Thymus (tissue), 11 donors: ENCODE measurements around the gene EIF2B2. TPM values are rescaled to one million over a fixed set of nuclear protein-coding genes. Genes with fewer than 3 reads are reported as not detected.
A peak's percentile ranks its signal among the peaks of the same experiment; 100 is the strongest.

Source experiments
- DNase-seq, 9 donors: peaks; one replicate each; pipeline ENCODE4 v3.0.0-alpha.2; 2013; ENCODE audit warnings: low spot score in 9 of 9, low read depth in 6 of 9, missing footprints in 1 of 9
- H3K27ac ChIP-seq, 2 donors: one replicate each; pipeline ENCODE4 v1.5.1; 2013; ENCODE audit warnings: control low read depth in 1 of 2, low read depth in 1 of 2, low read length in 1 of 2, mild to moderate bottlenecking in 1 of 2, moderate library complexity in 1 of 2
- H3K27me3 ChIP-seq, 2 donors: one replicate each; pipeline ENCODE4 v1.5.1; 2013; ENCODE audit warnings: low read length in 1 of 2; ENCODE audit not compliant: control insufficient read depth in 2 of 2, insufficient read depth in 1 of 2
- H3K36me3 ChIP-seq, 2 donors: one replicate each; pipeline ENCODE4 v1.5.1; 2013; ENCODE audit warnings: low read length in 1 of 2, mild to moderate bottlenecking in 1 of 2, moderate library complexity in 1 of 2; ENCODE audit not compliant: control insufficient read depth in 2 of 2, insufficient read depth in 2 of 2
- H3K4me1 ChIP-seq, 2 donors: one replicate each; pipeline ENCODE4 v1.5.1; 2013; ENCODE audit warnings: low read length in 2 of 2; ENCODE audit not compliant: control insufficient read depth in 2 of 2, insufficient read depth in 2 of 2
- H3K4me3 ChIP-seq, 2 donors: one replicate each; pipeline ENCODE4 v1.5.1; 2013; ENCODE audit warnings: low read length in 2 of 2, control low read depth in 1 of 2, mild to moderate bottlenecking in 1 of 2
- H3K9me3 ChIP-seq, 2 donors: one replicate each; pipeline ENCODE4 v1.5.1; 2013; ENCODE audit warnings: low read length in 1 of 2, mild to moderate bottlenecking in 1 of 2; ENCODE audit not compliant: control insufficient read depth in 2 of 2, insufficient read depth in 1 of 2
- WGBS: extraction: QIAGEN DNeasy Blood & Tissue Kit; methylation state at CpG from one replicate; pipeline ENCODE4 v1.1.7; 2013; 5-methylcytosine and 5-hydroxymethylcytosine counted together
- polyA plus RNA-seq: library from polyadenylated mRNA; stranded (reverse); fragments of 200-250 nt; gene quantifications from one replicate; pipeline ENCODE4 v1.2.3, GENCODE V29; 2013
- total RNA-seq: library from RNA; stranded (reverse); fragments of 120-200 nt; gene quantifications from one replicate; pipeline ENCODE4 v1.2.4, GENCODE V29; 2013
- donor health status: healthy.

EIF2B2 gene
- total and polyA plus RNA-seq, 2 donors = 28.3 to 52.7 TPM

DNA sequence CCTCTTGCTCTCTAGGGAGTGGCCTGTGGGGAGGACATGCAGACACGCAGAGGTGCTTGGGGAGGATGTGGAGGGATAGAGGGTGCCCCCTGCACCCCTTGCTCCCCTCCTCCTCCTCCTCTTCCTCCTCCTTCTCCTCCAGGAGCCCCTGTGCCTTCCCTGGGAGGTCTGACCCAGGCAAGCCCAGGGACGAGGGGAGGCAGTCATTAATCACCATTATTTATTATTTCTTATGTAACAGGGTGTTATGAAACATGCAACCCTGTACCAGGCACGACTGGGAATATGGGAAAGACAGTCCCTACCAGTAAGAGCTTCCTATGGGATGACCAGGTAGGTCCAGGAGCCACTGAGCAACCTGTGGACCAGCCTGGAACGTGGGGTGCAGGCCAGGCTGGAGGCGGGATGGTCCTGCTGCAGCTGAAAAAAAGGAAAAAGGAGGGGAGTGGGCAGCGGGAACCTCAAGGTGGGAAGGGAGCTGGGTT, 24.8 kb upstream of the EIF2B2 start:
- WGBS = 77% methylated on average over 6 of the region's 6 CpGs
- no peak for DNase-seq
- Histone ChIP-seq H3K27ac (no peak overlapping the region), H3K27me3 (no peaks in the 10 kb centered on the region), H3K36me3 (no peaks in the 10 kb centered on the region), H3K9me3 (no peaks in the 10 kb centered on the region), H3K4me3 (no peak overlapping the region), H3K4me1 (peaks cover 5 to 41% of the 10 kb centered on the region in 2 donors)

DNA sequence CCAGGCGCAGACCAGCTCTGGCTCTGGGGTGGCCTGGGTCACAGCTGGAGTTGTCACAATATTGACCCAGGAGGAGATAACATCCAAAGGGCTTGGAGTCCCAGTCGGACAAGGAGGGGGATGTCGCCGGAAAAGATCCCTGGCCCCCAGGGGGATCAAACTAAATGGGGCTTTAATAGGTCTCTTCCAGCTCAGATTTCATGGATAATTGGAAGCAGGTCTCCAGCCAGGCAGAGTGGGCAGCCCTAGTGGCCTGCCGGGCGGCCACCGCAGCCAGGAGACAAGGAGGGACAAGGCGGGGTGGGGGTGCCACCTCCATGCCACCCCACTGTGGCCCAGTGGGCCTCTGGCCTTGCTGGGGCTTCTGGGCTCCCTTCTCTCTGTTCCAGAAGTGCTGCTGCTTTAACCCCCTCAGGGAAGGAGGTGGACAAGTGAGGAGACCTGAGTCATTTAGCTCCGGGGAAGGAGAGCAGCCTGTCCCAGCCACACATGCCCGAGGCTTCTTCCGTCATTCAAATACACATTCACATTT, 24.2 kb upstream of the EIF2B2 start:
- Histone ChIP-seq H3K27ac (no peak overlapping the region), H3K9me3 (no peaks in the 10 kb centered on the region), H3K27me3 (no peaks in the 10 kb centered on the region), H3K36me3 (no peaks in the 10 kb centered on the region), H3K4me3 (no peak overlapping the region), H3K4me1 (peaks cover 0 to 35% of the 10 kb centered on the region in 2 donors)
- DNase-seq = no peak
- WGBS = 97% methylated on average over 11 of the region's 11 CpGs

DNA sequence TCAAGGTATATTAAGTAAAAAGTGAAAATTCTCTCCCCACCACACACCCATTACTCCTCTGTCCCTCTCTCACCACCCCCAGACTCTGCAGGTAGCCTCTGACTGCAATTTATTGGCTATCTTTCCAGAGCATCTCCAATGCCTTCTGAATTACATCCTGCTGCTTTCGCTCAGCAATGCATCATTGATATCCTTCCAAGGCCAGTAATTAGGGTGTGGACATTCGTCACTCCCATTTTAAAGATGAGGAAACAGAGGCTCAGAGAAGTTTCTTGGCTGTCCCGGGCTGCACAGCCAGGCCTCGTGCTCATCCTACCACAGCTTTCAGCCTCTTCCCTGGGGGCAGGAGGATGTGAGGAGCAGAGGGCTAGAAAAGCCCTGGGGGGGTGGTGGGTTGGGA, 23.7 kb upstream of the EIF2B2 start:
- Histone ChIP-seq H3K27me3 (no peaks in the 10 kb centered on the region), H3K4me3 (no peak overlapping the region), H3K4me1 (peaks cover 0 to 30% of the 10 kb centered on the region in 2 donors), H3K9me3 (no peaks in the 10 kb centered on the region), H3K27ac (no peak overlapping the region), H3K36me3 (no peaks in the 10 kb centered on the region)
- WGBS = 94% methylated on average over 4 of the region's 4 CpGs
- DNase-seq = no peak

DNA sequence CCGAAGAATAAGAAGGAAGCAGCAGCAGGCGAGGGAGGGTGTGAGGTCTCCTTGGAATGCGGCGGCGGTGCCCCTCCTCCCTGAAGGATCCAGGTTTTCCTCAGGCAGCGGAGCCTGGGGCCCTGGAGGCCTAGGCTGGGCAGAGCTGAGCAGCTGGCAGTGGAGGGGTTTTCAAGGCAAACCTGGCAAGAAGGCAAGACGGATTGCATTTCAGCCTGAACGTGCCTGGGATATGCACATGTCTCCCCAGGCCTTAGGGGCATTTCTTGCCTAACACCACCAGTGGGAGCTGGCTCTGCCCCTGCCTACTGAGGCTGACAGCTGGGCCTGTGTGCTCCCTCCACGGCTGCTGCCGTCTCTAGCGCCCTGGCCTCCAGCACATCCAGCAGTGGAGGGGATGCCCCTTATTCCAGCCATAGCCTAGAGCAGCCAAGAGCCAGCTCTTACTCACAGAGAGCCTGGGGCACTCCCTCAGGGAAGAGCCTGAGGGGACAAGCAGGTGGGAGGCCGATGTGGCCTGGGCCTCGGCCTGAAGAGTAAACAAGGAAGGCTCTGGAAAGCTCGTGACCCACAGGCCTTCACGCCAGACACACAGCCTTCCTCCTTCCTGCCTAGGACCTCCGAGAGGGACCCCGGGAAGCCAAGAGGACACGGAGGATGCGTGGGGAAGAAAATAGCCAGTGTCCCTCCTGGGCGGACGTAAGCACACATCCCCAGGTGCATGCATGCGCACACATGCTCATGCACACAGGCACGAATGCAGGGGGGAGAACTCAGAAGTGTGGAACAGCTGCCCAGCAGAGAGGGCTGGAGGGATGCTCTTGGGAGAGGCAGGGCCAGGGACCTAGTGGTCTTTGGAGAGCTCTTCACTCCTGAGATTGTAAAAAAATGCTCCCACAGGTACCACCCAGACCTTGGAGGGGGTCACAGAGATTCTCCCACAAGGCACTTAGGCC, 23.0 kb upstream of the EIF2B2 start:
- Histone ChIP-seq H3K27ac (no peak overlapping the region), H3K27me3 (no peaks in the 10 kb centered on the region), H3K36me3 (no peaks in the 10 kb centered on the region), H3K4me1 (peaks cover 0 to 23% of the 10 kb centered on the region in 2 donors), H3K4me3 (no peak overlapping the region), H3K9me3 (no peaks in the 10 kb centered on the region)
- 91% methylated on average over 23 of the region's 23 CpGs for WGBS
- DNase-seq = no peak

DNA sequence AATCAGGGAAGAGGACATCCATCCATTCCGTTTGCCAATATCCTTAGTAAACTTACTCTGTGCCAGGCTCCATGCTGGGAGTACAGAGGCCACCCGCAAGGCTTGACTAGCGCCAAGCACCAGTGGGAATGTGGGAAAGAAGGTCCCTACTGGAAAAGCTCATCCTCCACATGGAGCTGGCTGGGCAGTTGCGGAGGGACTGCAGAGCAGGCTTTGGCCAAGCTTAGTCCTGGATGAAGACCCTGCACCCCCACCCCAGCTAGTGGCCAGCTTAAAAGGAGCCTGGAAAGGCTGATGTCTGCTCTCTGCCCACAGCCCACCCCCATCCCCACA, 22.4 kb upstream of the EIF2B2 start:
- H3K9me3 ChIP-seq = no peaks in the 10 kb centered on the region
- H3K27ac ChIP-seq = no peak overlapping the region
- H3K4me3 ChIP-seq = no peak overlapping the region
- no peaks in the 10 kb centered on the region for H3K36me3 ChIP-seq
- no peak for DNase-seq
- peaks cover 0 to 20% of the 10 kb centered on the region in 2 donors for H3K4me1 ChIP-seq
- WGBS = 98% methylated on average over 4 of the region's 4 CpGs
- no peaks in the 10 kb centered on the region for H3K27me3 ChIP-seq

DNA sequence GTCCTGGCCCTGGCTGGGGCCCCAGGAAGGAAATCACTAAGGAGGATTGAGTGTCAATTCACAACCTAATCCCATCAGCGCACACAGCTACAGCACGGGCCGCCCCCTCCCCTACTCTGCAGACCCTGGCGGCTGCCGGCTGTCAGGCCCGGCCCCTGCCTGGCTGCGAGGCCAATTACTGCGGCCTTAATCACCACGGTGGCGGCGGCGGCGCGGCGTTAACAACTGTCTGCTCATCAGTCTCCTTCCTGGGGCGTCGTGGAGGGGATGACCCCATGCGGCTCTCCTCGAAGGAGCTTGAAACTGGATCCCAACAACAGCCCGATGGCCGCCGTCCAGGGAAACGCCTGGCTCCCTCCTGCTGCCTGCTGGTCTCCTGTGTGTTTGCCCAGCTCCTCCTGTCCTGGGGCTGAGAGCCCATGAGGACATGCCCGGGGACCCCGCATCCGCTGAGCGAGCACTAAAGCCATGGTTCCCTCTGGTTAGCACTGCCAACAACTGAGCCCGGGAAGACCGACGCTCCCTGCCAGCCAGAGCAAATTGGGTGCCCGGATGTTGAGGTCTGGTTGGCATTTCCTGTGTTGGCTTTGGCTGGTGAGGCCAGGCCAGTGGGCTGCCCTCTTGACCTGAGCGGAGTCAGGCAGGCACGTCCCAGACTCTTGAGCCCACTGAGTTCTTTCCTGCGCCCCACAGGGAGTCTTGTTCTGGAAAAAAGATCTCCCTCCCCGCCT, 21.8 kb upstream of the EIF2B2 start:
- Histone ChIP-seq H3K4me1 (peaks cover 0 to 20% of the 10 kb centered on the region in 2 donors), H3K27me3 (no peaks in the 10 kb centered on the region), H3K36me3 (no peaks in the 10 kb centered on the region), H3K27ac (peak overlapping the region in 1 of 2 donors; percentile 11), H3K9me3 (no peaks in the 10 kb centered on the region), H3K4me3 (no peak overlapping the region)
- whole genome bisulfite sequencing = 88% methylated on average over 35 of the region's 35 CpGs
- DNase-seq = no peak

DNA sequence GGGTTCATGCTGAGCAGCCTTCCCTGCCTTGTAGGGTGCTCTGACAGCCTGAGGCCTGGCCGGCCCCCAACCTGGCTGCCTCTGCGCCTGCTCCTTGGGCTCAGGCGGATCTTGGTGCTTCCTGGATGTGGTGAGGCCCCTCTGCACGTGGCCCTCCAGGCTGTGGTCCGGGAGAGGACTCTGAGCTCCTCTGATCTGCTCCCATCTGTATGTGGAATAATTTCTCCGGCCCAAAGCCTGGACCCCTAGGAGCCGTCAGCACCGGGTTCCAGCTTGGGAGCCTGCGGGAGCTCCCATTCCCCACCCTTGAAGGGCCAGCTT, 21.3 kb upstream of the EIF2B2 start:
- H3K27me3 ChIP-seq = no peaks in the 10 kb centered on the region
- no peaks in the 10 kb centered on the region for H3K36me3 ChIP-seq
- H3K4me1 ChIP-seq = peaks cover 0 to 20% of the 10 kb centered on the region in 2 donors
- DNase-seq = no peak
- WGBS = 88% methylated on average over 9 of the region's 9 CpGs
- no peak overlapping the region for H3K4me3 ChIP-seq
- H3K27ac ChIP-seq = no peak overlapping the region
- no peaks in the 10 kb centered on the region for H3K9me3 ChIP-seq

DNA sequence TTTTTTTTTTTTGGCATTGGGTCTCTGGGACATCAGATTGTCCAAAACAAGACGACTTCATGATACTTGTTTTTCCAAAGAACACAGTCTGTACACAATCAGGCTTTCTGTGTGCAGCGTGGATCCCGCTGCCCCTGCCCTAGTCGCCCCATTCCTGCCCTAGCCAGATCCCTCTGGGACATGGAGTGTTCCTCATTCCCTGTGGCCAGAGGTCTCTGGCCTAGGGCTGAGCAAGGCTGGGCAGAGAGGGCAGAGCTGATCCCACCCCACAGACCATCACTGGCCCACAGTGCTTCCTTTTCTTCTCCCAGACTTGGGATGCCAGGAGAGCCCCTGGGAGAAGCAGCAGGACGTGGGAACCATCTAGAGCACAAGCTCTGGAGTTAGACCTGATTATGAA, 20.9 kb upstream of the EIF2B2 start:
- H3K9me3 ChIP-seq = no peaks in the 10 kb centered on the region
- 95% methylated on average over 5 of the region's 5 CpGs for WGBS
- H3K4me3 ChIP-seq = no peak overlapping the region
- H3K27me3 ChIP-seq = no peaks in the 10 kb centered on the region
- H3K36me3 ChIP-seq = no peaks in the 10 kb centered on the region
- DNase-seq = no peak
- H3K4me1 ChIP-seq = peaks cover 0 to 20% of the 10 kb centered on the region in 2 donors
- no peak overlapping the region for H3K27ac ChIP-seq

DNA sequence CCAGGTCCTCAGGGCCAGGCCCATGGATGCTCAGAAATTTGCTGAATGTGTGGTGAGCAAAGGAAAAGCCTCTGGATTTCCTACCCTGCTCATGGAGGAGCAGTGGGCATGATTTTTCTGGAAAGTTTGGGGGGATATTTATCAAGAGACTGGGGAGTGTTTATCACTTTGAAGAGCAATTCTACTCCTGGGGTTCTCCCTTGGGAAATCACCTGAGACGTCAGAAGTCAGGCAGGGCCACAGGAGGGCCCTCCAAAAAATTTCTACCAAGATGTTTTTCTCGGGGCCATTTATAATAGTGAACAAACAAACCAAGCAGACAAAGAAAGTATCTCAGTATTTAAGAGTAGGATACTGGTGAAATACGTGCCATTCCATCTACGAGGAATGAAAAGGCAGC, 20.1 kb upstream of the EIF2B2 start:
- Histone ChIP-seq H3K36me3 (no peaks in the 10 kb centered on the region), H3K4me1 (peaks cover 0 to 21% of the 10 kb centered on the region in 2 donors), H3K4me3 (no peak overlapping the region), H3K27ac (no peak overlapping the region), H3K27me3 (no peaks in the 10 kb centered on the region), H3K9me3 (no peaks in the 10 kb centered on the region)
- 94% methylated on average over 4 of the region's 4 CpGs for WGBS
- DNase-seq = no peak
